Esophagus squamous epithelium (tissue), 5 donors: ENCODE data around the gene SMCO3. TPM values are rescaled to one million over a fixed set of nuclear protein-coding genes. Genes with fewer than 3 reads are reported as not detected.

ENCODE experiments used
- DNase-seq: peaks from one replicate; lab custom pipeline; 2025; lab: John Stamatoyannopoulos, UW
- H3K27ac ChIP-seq, 4 donors: fragments of 200-600 bp; sonication (generic); one replicate each; pipeline ENCODE4 v1.5.1; 2016 to 2019; ENCODE audit warnings: mild to moderate bottlenecking in 1 of 4
- H3K27me3 ChIP-seq, 4 donors: fragments of 200-600 bp; sonication (generic); 1 replicate in 3 of 4; 2 replicates in 1 of 4; pipeline versions ENCODE4 v1.5.1 to v1.6.0; 2017 to 2021; ENCODE audit warnings: antibody characterized with exemption in 1 of 4
- H3K36me3 ChIP-seq, 3 donors: fragments of 200-600 bp; sonication (generic); one replicate each; pipeline ENCODE4 v1.5.1; 2016 to 2019
- H3K4me1 ChIP-seq, 3 donors: fragments of 200-600 bp; sonication (generic); one replicate each; pipeline ENCODE4 v1.5.1; 2017 to 2019
- H3K4me3 ChIP-seq, 4 donors: fragments of 200-600 bp; sonication (generic); 1 replicate in 3 of 4; 2 replicates in 1 of 4; pipeline ENCODE4 v1.5.1; 2016 to 2019; ENCODE audit warnings: mild to moderate bottlenecking in 2 of 4, moderate library complexity in 1 of 4
- H3K9me3 ChIP-seq, 3 donors: fragments of 200-600 bp; sonication (generic); one replicate each; pipeline ENCODE4 v1.5.1; 2016 to 2019
- CTCF ChIP-seq, 6 experiments: fragments of 450-650 bp in 4 of 6; fragments of 200-600 bp in 2 of 6; sonication (generic) in 2 of 6; IDR thresholded peaks; one replicate each; pipeline ENCODE4 v1.5.1; 2016 to 2019; ENCODE audit warnings: antibody characterized with exemption in 6 of 6, mild to moderate bottlenecking in 4 of 6, moderate library complexity in 4 of 6
- POLR2A ChIP-seq, 4 donors: fragments of 450-650 bp; IDR thresholded peaks; one replicate each; pipeline ENCODE4 v1.6.1; 2017; ENCODE audit warnings: antibody characterized with exemption in 4 of 4, mild to moderate bottlenecking in 4 of 4, moderate library complexity in 3 of 4
- WGBS, 2 donors: methylation state at CpG; one replicate each; pipeline ENCODE4 v1.1.5; 2018; 5-methylcytosine and 5-hydroxymethylcytosine counted together
- intact Hi-C: fragments of 100-400 bp; cut with DNase I; formaldehyde crosslinking; loops from one replicate; pipeline ENCODE4 v1.15.0; 2022
- total RNA-seq, 4 donors: library from RNA; depleted of rRNA; stranded (reverse); fragments of >200 nt; gene quantifications; one replicate each; pipeline ENCODE4 v1.1.0, GENCODE V29; 2016
- donor health status: DM: yes; HTN: yes; CAD: no.

Gene SMCO3
- total RNA-seq, 4 donors from 2014 or later = 0.50 TPM; not detected in 3

GRCh38 chr12:14833952-14834351, 20.0 kb upstream of the SMCO3 start:
- no peaks in the 10 kb centered on the region for H3K27me3 ChIP-seq
- DNase-seq = no peak
- no peaks in the 10 kb centered on the region for H3K36me3 ChIP-seq
- TF ChIP-seq CTCF (IDR thresholded peaks at IDR 0.05) = no peak
- TF ChIP-seq POLR2A (IDR thresholded peaks at IDR 0.05) = no peak
- WGBS, 2 donors = 5 to 50% methylated on average over 1 of the region's 1 CpG
- H3K4me3 ChIP-seq = no peak overlapping the region
- H3K27ac ChIP-seq = no peak overlapping the region
- H3K9me3 ChIP-seq = no peaks in the 10 kb centered on the region
- no peaks in the 10 kb centered on the region for H3K4me1 ChIP-seq
- intact Hi-C loops = no loop called here

GRCh38 chr12:14833336-14833735, 19.4 kb upstream of the SMCO3 start:
- no peak for TF ChIP-seq CTCF (IDR thresholded peaks at IDR 0.05)
- TF ChIP-seq POLR2A (IDR thresholded peaks at IDR 0.05) = no peak
- no peaks in the 10 kb centered on the region for H3K4me1 ChIP-seq
- H3K36me3 ChIP-seq = no peaks in the 10 kb centered on the region
- no peak for DNase-seq
- no peaks in the 10 kb centered on the region for H3K27me3 ChIP-seq
- intact Hi-C loops = no loop called here
- no peak overlapping the region for H3K27ac ChIP-seq
- H3K9me3 ChIP-seq = no peaks in the 10 kb centered on the region
- no peak overlapping the region for H3K4me3 ChIP-seq
- 75 to 79% methylated on average over 3 of the region's 3 CpGs for WGBS, 2 donors

GRCh38 chr12:14828892-14829291, 14.9 kb upstream of the SMCO3 start:
- Histone ChIP-seq H3K9me3 (no peaks in the 10 kb centered on the region), H3K27ac (no peak overlapping the region), H3K4me3 (no peak overlapping the region), H3K4me1 (peaks cover 0 to 6% (median 0%) of the 10 kb centered on the region in 3 donors), H3K36me3 (no peaks in the 10 kb centered on the region), H3K27me3 (no peaks in the 10 kb centered on the region)
- DNase-seq = no peak
- intact Hi-C loops = no loop called here
- no peak for TF ChIP-seq POLR2A (IDR thresholded peaks at IDR 0.05)
- TF ChIP-seq CTCF (IDR thresholded peaks at IDR 0.05) = no peak

- Histone ChIP-seq H3K9me3 (no peaks in the 10 kb centered on the region), H3K27ac (peak overlapping the region in 2 of 4 donors; percentile 14 to 16), H3K4me1 (peaks cover 0 to 6% (median 0%) of the 10 kb centered on the region in 3 donors), H3K27me3 (no peaks in the 10 kb centered on the region), H3K4me3 (no peak overlapping the region), H3K36me3 (no peaks in the 10 kb centered on the region)
- DNase-seq = no peak
- WGBS, 2 donors = 79 to 85% methylated on average over 2 of the region's 2 CpGs
- no peak for TF ChIP-seq POLR2A (IDR thresholded peaks at IDR 0.05)
- TF ChIP-seq CTCF (IDR thresholded peaks at IDR 0.05) = no peak
- intact Hi-C loops = no loop called here
Measured at GRCh38 chr12:14827043-14827442, 13.1 kb upstream of the SMCO3 start.

- peak overlapping the region in 2 of 4 donors; percentile 14 to 16 for H3K27ac ChIP-seq
- H3K36me3 ChIP-seq = no peaks in the 10 kb centered on the region
- H3K4me1 ChIP-seq = peaks cover 0 to 6% (median 0%) of the 10 kb centered on the region in 3 donors
- no peak for TF ChIP-seq POLR2A (IDR thresholded peaks at IDR 0.05)
- TF ChIP-seq CTCF (IDR thresholded peaks at IDR 0.05) = no peak
- H3K4me3 ChIP-seq = no peak overlapping the region
- H3K27me3 ChIP-seq = peaks cover 0 to 4% (median 0%) of the 10 kb centered on the region in 4 donors
- intact Hi-C loops = no loop called here
- no peaks in the 10 kb centered on the region for H3K9me3 ChIP-seq
- WGBS, 2 donors = 79 to 81% methylated on average over 5 of the region's 5 CpGs
- DNase-seq = no peak
Measured at GRCh38 chr12:14826491-14826890, 12.5 kb upstream of the SMCO3 start.
